Cerebellar cortex (tissue), 1 donor: ENCODE results near the gene CLCN6.
A peak's percentile ranks its signal among the peaks of the same experiment; 100 is the strongest.

Source experiments
- DNase-seq: peaks from one replicate; pipeline ENCODE4 v3.0.0-alpha.2; 2015; ENCODE audit warnings: low spot score

The CLCN6 gene, protein sequence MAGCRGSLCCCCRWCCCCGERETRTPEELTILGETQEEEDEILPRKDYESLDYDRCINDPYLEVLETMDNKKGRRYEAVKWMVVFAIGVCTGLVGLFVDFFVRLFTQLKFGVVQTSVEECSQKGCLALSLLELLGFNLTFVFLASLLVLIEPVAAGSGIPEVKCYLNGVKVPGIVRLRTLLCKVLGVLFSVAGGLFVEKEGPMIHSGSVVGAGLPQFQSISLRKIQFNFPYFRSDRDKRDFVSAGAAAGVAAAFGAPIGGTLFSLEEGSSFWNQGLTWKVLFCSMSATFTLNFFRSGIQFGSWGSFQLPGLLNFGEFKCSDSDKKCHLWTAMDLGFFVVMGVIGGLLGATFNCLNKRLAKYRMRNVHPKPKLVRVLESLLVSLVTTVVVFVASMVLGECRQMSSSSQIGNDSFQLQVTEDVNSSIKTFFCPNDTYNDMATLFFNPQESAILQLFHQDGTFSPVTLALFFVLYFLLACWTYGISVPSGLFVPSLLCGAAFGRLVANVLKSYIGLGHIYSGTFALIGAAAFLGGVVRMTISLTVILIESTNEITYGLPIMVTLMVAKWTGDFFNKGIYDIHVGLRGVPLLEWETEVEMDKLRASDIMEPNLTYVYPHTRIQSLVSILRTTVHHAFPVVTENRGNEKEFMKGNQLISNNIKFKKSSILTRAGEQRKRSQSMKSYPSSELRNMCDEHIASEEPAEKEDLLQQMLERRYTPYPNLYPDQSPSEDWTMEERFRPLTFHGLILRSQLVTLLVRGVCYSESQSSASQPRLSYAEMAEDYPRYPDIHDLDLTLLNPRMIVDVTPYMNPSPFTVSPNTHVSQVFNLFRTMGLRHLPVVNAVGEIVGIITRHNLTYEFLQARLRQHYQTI

DNA sequence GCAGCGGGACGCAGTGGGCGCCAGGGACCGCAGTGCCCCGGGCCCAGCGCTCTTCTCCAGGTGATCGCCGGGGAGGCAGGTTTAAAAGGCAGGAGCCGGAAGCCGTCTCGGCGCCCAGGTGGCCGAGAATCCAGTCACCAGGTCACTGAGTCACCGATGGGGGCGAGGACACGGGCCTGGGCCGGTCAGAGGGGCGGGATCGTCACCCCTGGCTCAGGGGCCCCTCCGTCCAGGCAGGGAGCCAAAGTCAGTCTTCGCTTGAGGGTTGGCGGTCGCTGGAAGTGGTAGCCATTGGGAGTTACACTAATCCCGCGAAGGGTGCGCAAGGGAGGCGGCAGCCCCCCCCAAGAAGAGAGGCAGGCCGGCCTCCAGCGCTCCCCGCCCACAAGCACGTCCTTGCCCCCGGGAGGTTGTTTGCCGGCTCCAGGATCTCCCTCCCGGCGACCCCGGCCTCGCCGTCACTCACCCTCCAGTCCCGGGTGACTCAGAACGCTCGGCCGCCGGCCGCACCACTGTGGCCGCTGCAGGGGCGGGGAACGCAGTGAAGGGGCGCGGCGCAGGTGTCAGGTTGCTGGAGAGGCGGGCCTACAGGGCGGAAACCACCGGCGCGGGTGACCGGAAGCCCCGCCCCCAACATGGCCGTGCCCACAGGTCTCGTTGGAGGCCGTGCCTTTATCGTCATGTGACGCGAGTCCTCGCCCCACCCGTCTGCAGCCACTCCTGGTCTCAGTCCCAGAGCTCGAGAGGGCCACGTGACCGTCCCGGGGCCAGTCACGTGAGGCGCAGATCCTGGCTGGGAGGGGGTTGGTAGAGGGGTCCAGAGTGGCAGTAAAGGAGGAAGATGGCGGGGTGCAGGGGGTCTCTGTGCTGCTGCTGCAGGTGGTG lies at the start of gene CLCN6, which contains the start of gene MTHFR:
Gene CLCN6, plus strand, starts transcription at position 770 of the 885 bp plus-strand sequence. Its CDS starts 72 bp downstream, at position 842.
Gene MTHFR, minus strand, starts transcription at position 543 of the 885 bp plus-strand sequence. CDS start 2,848 bp downstream, outside the sequence.
- peak; percentile 99 for DNase-seq

DNA sequence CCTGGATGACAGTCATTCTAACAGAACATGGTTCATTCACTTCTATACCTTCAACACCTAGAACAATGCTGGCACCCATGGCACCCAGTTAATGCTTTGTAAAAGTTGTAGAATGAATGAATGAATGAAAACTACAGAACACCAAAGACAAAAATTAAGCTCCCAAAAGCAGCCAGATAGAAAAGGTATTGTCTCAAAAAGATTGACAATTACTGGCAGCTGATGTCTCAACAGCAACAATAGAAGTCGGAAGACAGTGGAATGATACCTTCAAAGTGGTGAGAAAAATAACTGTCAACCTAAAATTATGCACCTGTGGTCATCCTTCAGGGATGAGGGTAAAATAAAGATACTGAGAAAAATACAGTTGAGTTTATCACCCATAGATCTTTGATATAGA lies 48.9 kb upstream of the CLCN6 start:
- DNase-seq, result no peak

DNA sequence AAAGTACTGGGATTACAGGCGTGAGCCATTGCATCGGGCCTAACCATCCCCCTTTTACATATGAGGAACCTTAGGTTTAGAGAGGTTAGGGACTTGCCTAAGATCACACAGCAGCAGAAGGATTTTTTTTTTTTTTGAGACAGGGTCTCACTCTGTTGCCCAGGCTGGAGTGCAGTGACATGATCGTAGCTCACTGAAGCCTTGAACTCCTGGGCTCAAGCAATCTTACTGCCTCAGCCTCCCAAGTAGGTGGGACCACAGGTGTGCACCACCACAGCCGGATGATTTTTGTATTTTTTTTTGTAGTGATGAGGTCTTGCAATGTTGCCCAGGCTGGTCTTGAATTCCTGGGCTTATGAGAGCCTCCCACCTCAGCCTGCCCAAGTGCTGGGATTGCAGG lies 46.2 kb upstream of the CLCN6 start:
- no peak for DNase-seq

DNA sequence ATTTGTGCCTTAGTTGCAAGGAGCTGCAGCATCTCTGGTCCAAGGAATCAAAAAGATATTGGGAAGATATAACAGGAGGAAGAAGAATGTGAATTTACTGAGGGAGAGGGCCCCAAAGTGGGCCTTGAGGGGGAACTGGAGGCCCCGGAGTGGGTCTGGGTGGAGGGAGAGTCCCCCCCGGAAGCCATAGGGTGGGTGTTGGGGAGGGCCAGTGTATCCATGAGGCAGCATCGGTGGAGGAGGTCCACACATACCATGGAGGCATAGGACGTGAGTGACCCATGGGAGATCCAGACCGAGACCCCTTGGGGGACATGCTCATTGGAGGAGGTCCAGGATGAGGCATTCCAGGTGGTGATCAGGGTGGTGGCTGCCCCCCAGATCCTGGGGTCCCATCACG lies 44.7 kb upstream of the CLCN6 start:
- no peak for DNase-seq

DNA sequence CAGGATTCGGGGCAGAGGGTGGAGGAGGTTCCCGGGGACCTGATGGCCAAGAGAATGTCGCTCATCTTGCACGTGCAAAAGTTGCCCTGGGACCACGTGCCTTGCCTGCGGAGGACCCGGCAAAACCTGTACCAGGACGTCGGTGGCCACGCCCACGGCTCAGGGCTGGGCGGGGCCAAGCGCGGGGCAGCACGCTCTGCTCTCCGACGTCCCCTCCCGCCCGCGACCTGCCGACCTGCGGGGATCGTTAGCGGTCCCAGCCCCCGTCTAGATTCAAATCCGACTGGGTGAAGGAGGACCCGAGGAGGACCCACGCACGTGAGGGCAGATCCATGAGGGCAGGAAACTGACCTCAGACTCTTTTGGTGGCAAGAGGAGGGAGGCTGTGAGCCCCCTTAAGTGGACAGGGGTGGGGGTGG lies 44.0 kb upstream of the CLCN6 start, which contains the start of gene C1orf167:
Gene C1orf167, plus strand, starts transcription at position 206 of the 419 bp plus-strand sequence. CDS start 2,208 bp downstream, outside the sequence.
- DNase-seq, result no peak

DNA sequence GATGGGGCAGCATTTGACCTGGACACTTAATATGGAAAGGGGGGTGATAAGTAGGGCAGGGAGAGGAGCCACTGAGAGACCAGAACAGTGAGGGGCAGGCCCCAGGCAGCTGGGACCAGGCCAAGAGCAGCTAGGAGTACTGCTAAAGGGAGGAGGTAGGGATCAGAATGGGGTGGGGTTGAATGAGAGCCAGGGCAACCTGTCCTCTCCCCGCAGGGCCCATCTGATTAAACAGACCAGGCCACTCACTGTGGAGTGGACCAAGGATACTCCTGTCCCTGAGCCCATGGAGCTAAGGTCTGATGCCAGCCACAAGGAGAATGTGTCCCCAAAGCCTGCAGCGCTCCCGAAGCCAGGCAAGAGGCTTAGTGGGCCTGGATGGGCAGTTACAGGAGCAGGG lies 41.9 kb upstream of the CLCN6 start:
- no peak for DNase-seq

DNA sequence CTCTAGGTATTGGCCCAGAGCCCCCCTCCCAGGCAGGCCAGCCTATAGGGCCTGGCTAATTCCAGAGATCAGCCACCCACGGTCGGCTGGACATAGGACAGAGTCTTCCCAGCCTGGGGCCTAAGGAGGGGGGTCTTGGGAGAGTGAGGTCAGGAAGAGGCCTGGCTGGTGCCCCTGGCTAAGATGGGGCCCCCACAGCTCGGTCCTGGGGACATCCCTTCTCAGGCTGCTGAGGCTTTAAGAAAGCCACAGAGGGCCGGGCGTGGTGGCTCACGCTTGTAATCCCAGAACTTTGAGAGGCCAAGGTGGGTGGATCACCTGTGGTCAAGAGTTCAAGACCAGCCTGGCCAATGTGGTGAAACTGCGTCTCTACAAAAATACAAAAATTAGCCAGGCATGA lies 41.5 kb upstream of the CLCN6 start:
- no peak for DNase-seq

DNA sequence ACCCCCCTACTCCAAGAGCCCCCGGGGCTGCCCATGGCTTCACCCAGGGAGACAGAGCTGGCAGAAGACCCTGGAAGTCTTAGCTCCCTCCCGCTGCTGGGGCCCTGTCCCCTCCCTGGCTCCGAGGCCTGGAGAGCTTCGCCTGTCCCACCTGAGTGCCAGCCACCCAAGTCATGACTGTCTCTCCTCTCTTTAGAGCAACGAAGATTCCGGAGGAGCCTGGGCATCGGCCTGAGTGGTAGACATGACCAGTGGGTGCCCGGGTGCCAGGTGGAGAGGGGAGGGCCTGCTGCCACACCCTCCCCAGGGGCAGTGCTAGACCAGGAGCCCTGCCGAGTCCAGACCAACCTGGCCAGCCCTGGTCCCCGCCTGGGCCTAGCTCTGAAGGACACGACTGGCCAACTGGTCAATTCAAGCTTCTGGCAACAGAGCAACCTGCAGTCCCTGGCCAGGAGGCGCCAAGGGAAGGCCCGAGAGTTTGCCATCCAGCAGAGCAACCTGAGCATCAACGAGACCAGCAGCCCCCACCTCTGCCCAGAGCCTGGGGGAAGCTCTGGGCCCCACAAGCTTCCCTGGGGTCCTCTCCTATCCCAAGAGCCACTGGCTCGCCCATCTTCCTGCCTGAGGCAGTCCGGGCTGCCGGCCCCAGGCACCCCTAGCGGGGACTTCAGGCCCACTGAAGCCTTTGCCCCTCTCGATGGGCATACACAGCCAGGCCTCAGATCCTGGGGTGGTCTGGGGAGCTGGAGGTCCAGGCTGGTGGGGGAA lies 40.1 kb upstream of the CLCN6 start:
- no peak for DNase-seq

DNA sequence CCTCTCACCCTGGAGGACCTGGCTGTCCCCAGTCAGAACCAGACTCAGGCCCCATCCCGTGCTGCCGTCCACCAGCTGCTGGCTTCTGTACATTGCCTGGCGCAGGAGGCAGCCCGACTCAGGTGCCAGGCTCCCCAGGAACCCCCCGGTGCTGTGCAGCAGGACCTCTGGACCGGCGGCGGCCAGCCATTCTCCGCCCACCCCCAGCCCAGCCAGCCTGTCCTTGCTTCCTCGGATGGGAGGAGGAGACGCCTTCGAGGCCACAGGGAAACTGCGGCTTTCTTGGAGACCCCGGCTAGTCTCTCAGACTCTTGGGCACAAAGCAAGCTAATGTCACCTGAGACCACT lies 39.6 kb upstream of the CLCN6 start:
- no peak for DNase-seq

DNA sequence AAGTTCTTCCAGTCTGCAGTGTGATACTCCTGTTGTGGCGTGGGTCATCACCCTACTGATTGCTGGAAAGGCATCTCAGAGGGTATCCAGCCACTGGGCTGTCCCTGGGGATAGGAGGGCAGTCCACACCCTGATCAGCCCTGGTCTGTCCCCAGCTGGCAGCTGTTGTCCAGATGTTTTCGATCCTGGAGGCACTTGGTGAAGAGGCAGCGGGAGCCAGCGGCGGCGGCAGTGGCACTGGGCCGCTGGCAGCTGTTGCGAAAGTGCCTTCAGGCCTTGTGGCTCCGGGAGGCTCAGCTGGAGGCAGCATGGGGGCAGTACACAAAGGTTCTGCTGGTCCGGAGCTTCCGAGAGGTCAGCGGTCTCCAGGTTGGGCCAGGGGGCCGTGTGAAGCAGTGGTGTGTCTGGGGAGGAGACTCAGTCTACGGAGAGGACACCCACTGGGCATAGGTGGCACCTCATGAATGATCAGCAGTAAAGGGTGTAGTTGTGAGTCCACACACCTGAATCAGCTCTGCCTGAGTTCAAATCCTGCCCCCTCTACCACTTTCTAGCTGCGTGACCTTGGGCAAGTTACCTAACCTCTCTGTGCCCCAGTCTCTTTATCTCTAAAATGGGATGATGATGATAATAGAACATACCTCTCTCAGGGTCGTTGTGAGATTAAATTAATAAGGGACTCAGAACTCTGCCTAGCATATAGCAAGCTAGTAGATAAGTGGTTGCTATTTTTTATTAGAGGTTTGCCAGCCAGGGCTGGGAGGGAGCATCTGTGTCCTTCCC lies 37.9 kb upstream of the CLCN6 start:
- no peak for DNase-seq

DNA sequence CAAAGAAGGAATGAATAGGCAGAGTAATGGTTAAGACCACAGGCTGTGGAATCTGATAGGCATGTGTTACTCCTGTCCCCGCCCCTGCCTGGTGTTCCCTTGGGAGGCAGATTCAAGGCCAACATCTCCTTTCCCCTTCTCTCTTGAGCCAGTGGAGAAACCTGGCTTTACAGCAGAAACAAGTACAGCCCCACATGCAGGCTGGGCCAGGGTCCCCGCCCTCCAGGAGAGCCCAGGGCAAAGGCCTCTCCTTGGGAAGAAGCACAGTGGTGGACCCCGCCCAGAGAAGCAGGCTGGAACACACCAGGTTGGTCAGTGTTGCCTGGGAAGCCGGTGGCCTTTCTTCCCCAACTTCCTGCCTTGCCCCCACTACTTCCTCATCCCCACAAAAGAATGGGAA lies 37.2 kb upstream of the CLCN6 start:
- no peak for DNase-seq

DNA sequence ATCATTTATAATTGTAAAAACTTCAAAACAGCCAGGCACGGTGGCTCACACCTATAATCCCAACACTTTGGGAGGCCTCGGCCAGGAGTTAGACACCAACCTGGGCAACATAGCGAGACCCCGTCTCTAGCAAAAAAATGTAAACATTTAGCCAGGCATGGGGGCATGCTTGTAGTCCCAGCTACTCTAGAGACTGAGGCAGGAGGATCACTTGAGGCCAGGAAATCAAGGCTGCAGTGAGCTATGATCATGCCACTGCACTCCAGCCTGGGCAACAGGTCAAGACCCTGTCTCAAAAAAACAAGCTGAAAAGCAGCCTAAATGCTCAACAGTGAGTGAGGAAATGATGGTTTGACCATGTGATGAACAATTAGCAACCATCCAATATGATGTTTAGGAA lies 36.7 kb upstream of the CLCN6 start:
- no peak for DNase-seq

DNA sequence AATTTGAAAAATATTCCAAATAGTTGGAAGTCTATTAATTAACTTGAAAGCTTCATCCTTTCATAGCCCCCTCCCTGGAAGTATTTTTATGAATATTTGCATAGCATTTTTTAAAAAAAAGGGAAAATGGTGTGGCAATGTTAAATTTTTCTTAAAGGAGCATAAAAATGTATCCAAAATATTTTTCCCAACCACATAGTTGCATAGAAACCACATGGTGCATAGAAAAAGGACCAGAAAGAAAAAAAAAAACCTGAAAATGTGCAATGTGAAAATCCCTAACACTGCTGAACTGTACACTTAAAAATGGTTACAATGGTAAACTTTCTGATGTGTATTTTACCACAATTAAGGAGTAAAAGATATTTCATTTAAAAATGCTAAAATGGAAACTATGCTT lies 36.0 kb upstream of the CLCN6 start:
- DNase-seq, result no peak

DNA sequence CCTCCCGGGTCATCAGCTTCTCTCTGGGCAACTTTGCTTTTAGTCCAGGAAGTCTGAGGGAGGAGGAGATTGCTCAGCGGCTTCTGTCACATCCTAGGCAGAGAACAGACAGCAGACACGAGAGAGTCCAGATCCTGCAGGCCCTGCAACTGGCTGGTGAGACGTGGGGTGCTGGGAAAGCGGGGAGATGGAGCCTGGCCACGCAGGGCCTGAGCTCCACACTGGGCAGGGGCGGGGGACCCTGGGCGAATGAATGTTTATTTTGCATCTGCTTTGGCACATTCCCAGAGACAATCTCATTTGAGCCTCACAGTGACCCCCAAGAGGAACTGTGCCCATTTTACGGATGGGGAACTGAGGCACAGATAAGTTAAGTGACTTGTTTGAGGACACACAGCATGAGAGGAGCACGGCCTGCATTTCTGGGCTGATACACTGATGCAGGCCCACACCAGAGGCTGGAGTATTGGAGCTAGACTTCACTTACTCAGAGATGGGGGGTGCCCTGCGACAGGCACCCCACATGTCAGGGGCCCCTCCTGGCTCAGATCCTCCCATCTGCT lies 34.4 kb upstream of the CLCN6 start:
- no peak for DNase-seq

DNA sequence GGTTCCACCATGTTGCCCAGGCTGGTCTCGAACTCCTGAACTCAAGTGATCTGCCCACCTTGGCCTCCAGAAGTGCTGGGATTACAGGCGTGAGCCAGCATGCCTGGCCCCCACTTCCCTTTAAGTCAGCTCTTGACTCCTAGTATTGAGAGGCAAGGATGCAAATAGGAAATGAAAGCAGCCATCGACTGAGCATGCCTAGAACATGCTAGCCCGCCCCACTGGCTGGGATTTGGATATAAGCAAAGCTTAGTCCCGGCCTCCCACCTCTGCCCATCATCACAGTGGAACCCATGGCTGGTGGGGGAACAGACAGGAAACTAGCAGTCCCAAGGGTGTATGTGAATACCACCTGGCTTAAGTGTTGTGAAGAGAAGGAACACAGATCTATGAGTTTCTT lies 33.5 kb upstream of the CLCN6 start:
- DNase-seq, result no peak

DNA sequence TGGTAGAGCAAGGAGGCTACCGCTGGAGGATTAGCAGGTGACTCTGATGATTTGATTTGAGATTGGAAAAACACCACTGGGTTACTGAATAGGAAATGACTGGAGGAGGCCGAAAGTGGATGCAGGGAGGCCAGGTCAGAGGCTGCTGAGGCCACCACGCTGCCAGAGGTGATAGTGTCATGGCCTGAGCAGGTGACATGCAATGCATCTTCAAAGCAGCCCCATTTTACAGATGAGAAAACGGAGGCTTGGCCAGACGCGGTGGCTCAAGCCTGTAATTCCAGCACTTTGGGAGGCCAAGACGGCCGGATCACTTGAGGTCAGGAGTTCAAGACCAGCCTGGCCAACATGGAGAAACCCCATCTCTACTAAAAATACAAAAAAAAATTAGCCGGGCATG lies 31.2 kb upstream of the CLCN6 start:
- no peak for DNase-seq

DNA sequence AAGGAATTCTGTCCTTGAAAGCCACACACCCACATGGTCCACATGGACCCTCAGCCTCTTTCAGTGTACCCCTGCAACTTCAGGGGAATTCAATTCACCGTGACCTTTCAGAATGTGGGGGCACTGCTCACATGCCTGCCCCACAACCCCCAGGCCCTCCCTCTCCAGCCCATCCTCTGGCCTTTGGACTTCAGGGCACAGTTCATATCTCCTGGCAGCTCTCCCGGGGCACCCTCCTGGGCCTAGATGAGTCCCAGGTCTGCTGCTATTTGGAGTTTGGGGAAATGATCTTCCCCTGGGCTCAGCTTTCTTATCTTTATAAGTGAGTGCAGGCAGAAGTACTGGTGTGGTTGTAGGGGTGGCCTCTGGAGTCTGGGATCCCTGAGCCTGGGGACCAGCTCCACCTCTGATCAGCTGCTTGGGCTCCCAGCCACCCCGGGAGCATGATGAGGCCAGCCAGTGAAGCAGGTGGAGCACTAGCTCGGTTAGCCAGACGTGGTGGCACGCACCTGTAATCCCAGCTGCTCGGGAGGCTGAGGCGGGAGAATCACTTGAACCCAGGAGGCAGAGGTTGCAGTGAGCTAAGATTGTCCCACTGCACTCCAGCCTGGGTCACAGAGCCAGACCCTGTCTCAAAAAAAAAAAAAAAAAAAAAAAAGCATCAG lies 28.2 kb upstream of the CLCN6 start:
- no peak for DNase-seq

DNA sequence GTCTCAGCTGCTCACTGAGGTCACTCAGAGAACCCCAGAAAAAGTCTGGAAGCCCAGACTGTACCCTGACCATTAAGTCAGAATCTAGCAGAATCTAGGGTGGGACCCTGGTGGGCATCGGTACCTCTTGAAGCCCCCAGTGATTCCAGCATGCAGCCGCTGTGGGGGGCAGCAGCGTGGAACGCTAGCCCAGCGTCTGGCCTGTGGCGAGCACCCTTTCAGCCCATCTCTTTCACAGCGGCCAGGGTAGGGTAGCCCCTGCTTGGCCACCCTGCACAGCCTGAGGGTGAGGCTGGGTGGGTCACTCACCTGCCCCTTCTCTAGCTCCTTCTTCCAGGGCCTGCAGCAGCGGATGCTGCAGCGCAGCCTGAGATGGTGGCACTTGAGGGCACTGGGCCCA lies 27.7 kb upstream of the CLCN6 start:
- no peak for DNase-seq

DNA sequence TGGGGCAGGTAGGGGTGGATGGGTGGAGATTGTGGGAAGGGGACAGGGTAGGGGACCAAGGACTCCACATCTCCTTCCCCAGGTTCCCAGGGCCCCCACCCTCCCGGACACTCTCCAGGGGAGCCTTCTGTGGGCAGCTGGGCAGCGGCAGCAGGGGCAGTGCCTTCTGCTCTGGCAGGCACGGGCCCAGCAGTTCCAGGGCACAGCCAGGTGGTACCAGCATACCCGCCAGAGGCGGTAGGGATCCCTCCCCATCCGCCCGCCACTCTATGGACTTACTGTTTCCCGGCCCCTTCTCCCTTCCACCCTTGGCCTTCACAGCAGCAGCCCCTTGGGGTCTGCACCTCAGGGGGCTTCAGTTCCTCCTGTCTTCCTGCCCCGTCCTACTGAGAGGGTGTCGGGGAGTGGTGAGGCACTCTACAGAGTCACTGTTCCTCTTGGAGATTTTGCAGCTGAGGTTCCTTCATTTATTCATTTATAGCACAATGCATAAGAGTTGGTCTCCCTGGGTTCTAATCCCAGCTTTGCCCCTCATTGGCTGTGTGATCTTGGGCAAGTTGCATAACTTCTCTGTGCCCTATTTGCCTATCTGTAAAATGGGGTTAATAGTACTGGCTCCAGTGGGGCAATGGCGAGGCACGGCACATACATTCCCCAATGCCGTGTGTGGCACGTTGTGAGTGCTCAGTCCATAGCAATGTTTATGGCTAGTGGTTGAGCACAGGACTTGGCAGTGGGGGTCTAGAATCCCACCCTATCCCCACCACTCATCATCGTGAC lies 27.0 kb upstream of the CLCN6 start:
- no peak for DNase-seq
